KMS-11 (cell line): ENCODE data around the gene TERF2IP.
A peak's percentile ranks its signal among the peaks of the same experiment; 100 is the strongest.

Experiments
- H2AFZ ChIP-seq: fragments of 200-600 bp; sonication (generic); 2 replicates; pipeline ENCODE4 v1.6.1; 2016; ENCODE audit warnings: antibody characterized with exemption, mixed run types, low read depth
- H3K27ac ChIP-seq: fragments of 200-600 bp; sonication (generic); 2 replicates; pipeline ENCODE4 v1.6.1; 2016; ENCODE audit warnings: mild to moderate bottlenecking, mixed run types
- H3K27me3 ChIP-seq: fragments of 200-600 bp; sonication (generic); 2 replicates; pipeline ENCODE4 v1.6.1; 2017; ENCODE audit warnings: mild to moderate bottlenecking, low read depth, mixed run types, moderate library complexity; ENCODE audit not compliant: insufficient read depth
- H3K36me3 ChIP-seq: fragments of 200-600 bp; sonication (generic); 2 replicates; pipeline ENCODE4 v1.6.1; 2017; ENCODE audit warnings: mild to moderate bottlenecking, mixed run types; ENCODE audit not compliant: insufficient read depth
- H3K4me1 ChIP-seq: fragments of 200-600 bp; sonication (generic); 2 replicates; pipeline ENCODE4 v1.6.1; 2016; ENCODE audit warnings: mild to moderate bottlenecking, low read depth, mixed run types; ENCODE audit not compliant: poor library complexity, severe bottlenecking
- H3K4me2 ChIP-seq: fragments of 200-600 bp; sonication (generic); 2 replicates; pipeline ENCODE4 v1.7.0; 2016; ENCODE audit warnings: mild to moderate bottlenecking, mixed run types
- H3K4me3 ChIP-seq: fragments of 200-600 bp; sonication (generic); IDR thresholded peaks from 2 replicates; pipeline ENCODE4 v1.6.1; 2017; ENCODE audit warnings: low read depth, low read length, mixed read lengths; ENCODE audit not compliant: insufficient read depth
- H3K79me2 ChIP-seq: fragments of 200-600 bp; sonication (generic); 2 replicates; pipeline ENCODE4 v1.6.1; 2016; ENCODE audit warnings: low read depth, mixed run types; ENCODE audit not compliant: insufficient read depth
- H3K9ac ChIP-seq: fragments of 200-600 bp; sonication (generic); 2 replicates; pipeline ENCODE4 v1.6.1; 2016; ENCODE audit warnings: mild to moderate bottlenecking, mixed run types
- H4K20me1 ChIP-seq: fragments of 200-600 bp; sonication (generic); 2 replicates; pipeline ENCODE4 v1.6.1; 2016; ENCODE audit warnings: mild to moderate bottlenecking, mixed run types; ENCODE audit not compliant: insufficient read depth
- TF ChIP-seq, protein P1 (sequence below): fragments of 200-600 bp; sonication (generic); conservative IDR thresholded peaks from 2 replicates; pipeline ENCODE4 v1.6.1; 2017; ENCODE audit warnings: low read depth, mild to moderate bottlenecking, antibody characterized with exemption, low read length, moderate library complexity, mixed read lengths

TERF2IP gene

GRCh38 chr16:75644240-75645012, 3.1 kb upstream of the TERF2IP start:
- no peaks in the 10 kb centered on the region for H3K27me3 ChIP-seq
- H3K4me3 ChIP-seq = no peak overlapping the region
- H3K9ac ChIP-seq = no peak overlapping the region
- H3K79me2 ChIP-seq = peaks cover 73% of the 10 kb centered on the region
- peaks cover 3% of the 10 kb centered on the region; the same call in 1 of the 2 replicates for H3K36me3 ChIP-seq
- H3K27ac ChIP-seq = no peak overlapping the region
- H2AFZ ChIP-seq = no peak overlapping the region
- H4K20me1 ChIP-seq = peaks cover 6% of the 10 kb centered on the region; the same call in 1 of the 2 replicates
- peaks cover 21% of the 10 kb centered on the region for H3K4me1 ChIP-seq
- TF ChIP-seq, protein P1, sequence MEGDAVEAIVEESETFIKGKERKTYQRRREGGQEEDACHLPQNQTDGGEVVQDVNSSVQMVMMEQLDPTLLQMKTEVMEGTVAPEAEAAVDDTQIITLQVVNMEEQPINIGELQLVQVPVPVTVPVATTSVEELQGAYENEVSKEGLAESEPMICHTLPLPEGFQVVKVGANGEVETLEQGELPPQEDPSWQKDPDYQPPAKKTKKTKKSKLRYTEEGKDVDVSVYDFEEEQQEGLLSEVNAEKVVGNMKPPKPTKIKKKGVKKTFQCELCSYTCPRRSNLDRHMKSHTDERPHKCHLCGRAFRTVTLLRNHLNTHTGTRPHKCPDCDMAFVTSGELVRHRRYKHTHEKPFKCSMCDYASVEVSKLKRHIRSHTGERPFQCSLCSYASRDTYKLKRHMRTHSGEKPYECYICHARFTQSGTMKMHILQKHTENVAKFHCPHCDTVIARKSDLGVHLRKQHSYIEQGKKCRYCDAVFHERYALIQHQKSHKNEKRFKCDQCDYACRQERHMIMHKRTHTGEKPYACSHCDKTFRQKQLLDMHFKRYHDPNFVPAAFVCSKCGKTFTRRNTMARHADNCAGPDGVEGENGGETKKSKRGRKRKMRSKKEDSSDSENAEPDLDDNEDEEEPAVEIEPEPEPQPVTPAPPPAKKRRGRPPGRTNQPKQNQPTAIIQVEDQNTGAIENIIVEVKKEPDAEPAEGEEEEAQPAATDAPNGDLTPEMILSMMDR = no peak
- H3K4me2 ChIP-seq = no peak overlapping the region

- H3K36me3 ChIP-seq = peaks cover 3% of the 10 kb centered on the region; the same call in 1 of the 2 replicates
- H3K27me3 ChIP-seq = no peaks in the 10 kb centered on the region
- peaks cover 94% of the 10 kb centered on the region for H3K79me2 ChIP-seq
- peaks cover 47% of the 10 kb centered on the region for H3K4me1 ChIP-seq
- H3K4me2 ChIP-seq = peak overlapping the region; percentile 63
- H3K9ac ChIP-seq = peak overlapping the region; percentile 91
- TF ChIP-seq, protein P1 = no peak
- peak overlapping the region; percentile 77 for H3K27ac ChIP-seq
- peaks cover 14% of the 10 kb centered on the region; the same call in 1 of the 2 replicates for H4K20me1 ChIP-seq
- peak overlapping the region; percentile 48 for H2AFZ ChIP-seq
- no peak overlapping the region for H3K4me3 ChIP-seq
These were observed 471 bp upstream of the TERF2IP start for GRCh38 chr16:75647112-75647491.

DNA sequence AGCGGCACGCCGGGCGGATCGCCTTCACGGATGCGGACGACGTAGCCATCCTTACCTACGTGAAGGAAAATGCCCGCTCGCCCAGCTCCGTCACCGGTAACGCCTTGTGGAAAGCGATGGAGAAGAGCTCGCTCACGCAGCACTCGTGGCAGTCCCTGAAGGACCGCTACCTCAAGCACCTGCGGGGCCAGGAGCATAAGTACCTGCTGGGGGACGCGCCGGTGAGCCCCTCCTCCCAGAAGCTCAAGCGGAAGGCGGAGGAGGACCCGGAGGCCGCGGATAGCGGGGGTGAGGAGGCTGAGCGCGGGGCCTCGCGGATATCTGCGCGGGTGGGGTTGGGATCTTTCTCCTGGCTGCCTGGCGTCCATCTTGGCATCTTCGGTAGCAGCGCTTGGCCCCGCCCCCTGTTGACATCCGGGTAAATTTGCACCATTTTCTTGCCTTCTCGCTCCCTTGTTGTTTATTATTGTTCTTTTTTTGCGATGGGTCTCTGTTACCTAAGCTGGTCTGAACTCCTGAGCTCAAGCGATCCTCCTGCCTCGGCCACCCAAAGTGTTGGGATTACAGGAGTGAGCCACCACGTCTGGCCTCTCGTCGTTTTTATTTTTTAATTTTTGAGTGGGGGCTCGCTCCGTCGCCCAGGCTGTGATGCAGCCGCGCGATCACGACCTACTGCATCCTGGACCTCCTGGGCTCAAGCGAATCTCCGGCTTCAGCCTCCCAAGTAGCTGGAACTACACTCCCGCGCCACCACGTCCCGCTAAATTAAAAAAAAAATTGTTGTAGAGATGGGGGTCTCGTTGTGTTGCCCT, 898 bp downstream of the TERF2IP start:
- peak overlapping the region; percentile 4 for H3K4me3 ChIP-seq
- peak overlapping the region; percentile 59 for H2AFZ ChIP-seq
- TF ChIP-seq, protein P1 = 0 out of 2 replicates have a peak, but pooled peaks have one; percentile 8

GRCh38 chr16:75653922-75654321, 6.3 kb downstream of the TERF2IP start:
- Histone ChIP-seq H3K27ac (no peak overlapping the region), H3K79me2 (peaks cover 55% of the 10 kb centered on the region), H3K36me3 (peaks cover 11% of the 10 kb centered on the region; the same call in 1 of the 2 replicates), H3K4me1 (peaks cover 42% of the 10 kb centered on the region), H3K4me2 (no peak overlapping the region), H3K9ac (no peak overlapping the region), H3K27me3 (no peaks in the 10 kb centered on the region), H3K4me3 (no peak overlapping the region), H4K20me1 (peaks cover 17% of the 10 kb centered on the region; the same call in 1 of the 2 replicates), H2AFZ (no peak overlapping the region)
- TF ChIP-seq, protein P1 = no peak

More for the DNA sequence above, 898 bp downstream of the TERF2IP start:
- Histone ChIP-seq H3K9ac (peak overlapping the region; percentile 91), H4K20me1 (peaks cover 17% of the 10 kb centered on the region; the same call in 1 of the 2 replicates), H3K36me3 (peaks cover 3% of the 10 kb centered on the region; the same call in 1 of the 2 replicates), H3K27ac (peak overlapping the region; percentile 77), H3K79me2 (peaks cover 95% of the 10 kb centered on the region), H3K4me2 (peak overlapping the region; percentile 98), H3K27me3 (no peaks in the 10 kb centered on the region), H3K4me1 (peaks cover 61% of the 10 kb centered on the region)
